Stimulated activated CD4-positive, alpha-beta T cell treated with anti-CD3 and anti-CD28 coated beads, Interleukin-12 subunit alpha, Interleukin-12 subunit beta, amount 100 ng/mL, for 48 hours (primary cell): ENCODE measurements around the gene CNR2.
"Not testable (repeated sequence)": the region's sequence is repeated elsewhere in the genome, so short reads cannot be mapped to it uniquely, and the experiment has no call there.

Source experiments
- DNase-seq, 3 donors: peaks; one replicate each; pipeline ENCODE4 v3.0.0-alpha.2; 2020; ENCODE audit warnings: low read depth in 2 of 3, low spot score in 1 of 3

Gene CNR2

GRCh38 chr1:23837908-23838307 is 75.3 kb downstream of the CNR2 start:
- DNase-seq: no peak

- no peak for DNase-seq
Measured at GRCh38 chr1:23836037-23836436, 77.1 kb downstream of the CNR2 start.

GRCh38 chr1:23834156-23834555 is 79.0 kb downstream of the CNR2 start:
- not testable (repeated sequence) for DNase-seq

GRCh38 chr1:23827717-23828116 is 85.4 kb downstream of the CNR2 start:
- no peak for DNase-seq

GRCh38 chr1:23826590-23826989 is 86.6 kb downstream of the CNR2 start:
- not testable (repeated sequence) for DNase-seq

GRCh38 chr1:23825762-23826522 is 87.2 kb downstream of the CNR2 start:
- DNase-seq: no peak

- DNase-seq: peak; percentile 83 to 89 (median 83)
Measured at GRCh38 chr1:23825076-23825761, 87.9 kb downstream of the CNR2 start, which contains the start of gene HMGCL. Gene HMGCL, minus strand, starts transcription at chr1:23825429. Its CDS starts 14 bp downstream, at chr1:23825415.

GRCh38 chr1:23824711-23825075 is 88.5 kb downstream of the CNR2 start:
- no peak for DNase-seq

GRCh38 chr1:23823767-23824166 is 89.4 kb downstream of the CNR2 start:
- no peak for DNase-seq
